ENCODE data around the gene FNDC7.
"Not testable (repeated sequence)": the region's sequence is repeated elsewhere in the genome, so short reads cannot be mapped to it uniquely, and the experiment has no call there.

Gene FNDC7

GRCh38 chr1:108742253-108742652 is 29.5 kb downstream of the FNDC7 start:
- in situ Hi-C loops (cut with HindIII; ENCODE audit: low sequenced_read_pairs): no loop called here

- in situ Hi-C loops (cut with HindIII; ENCODE audit: low sequenced_read_pairs): no loop called here
Observed at GRCh38 chr1:108745980-108746381, 33.3 kb downstream of the FNDC7 start.

GRCh38 chr1:108746382-108747170 is 33.9 kb downstream of the FNDC7 start, which contains the start of gene STXBP3:
Gene STXBP3 (plus strand): TSS chr1:108746674. CDS start chr1:108746738, 64 bp downstream.
- in situ Hi-C loops (cut with HindIII; ENCODE audit: low sequenced_read_pairs): no loop called here

- in situ Hi-C loops (cut with HindIII; ENCODE audit: low sequenced_read_pairs): no loop called here
Observed at GRCh38 chr1:108747171-108747850, 34.6 kb downstream of the FNDC7 start.

DNA sequence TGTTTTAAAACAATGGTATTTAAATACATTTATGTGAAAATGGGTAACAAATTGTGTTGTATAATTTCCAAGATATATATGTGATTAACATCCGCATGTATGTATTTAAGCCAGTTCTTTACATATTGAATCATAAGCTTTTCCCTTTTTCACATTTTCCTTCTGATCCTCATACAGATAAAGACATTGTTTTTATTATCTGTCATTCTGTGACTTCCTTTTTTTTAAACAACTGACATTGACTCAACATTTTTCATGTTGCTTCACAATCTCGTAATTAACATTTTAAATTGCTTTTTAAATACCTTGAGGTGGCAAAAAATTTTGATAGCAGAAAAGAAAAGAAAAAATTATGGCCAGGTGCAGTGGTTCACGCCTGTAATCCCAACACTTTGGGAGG is 35.2 kb downstream of the FNDC7 start:
- in situ Hi-C loops (cut with HindIII; ENCODE audit: low sequenced_read_pairs): no loop called here

- in situ Hi-C loops (cut with HindIII; ENCODE audit: low sequenced_read_pairs): no loop called here
Observed at GRCh38 chr1:108749081-108749480, 36.4 kb downstream of the FNDC7 start.

DNA sequence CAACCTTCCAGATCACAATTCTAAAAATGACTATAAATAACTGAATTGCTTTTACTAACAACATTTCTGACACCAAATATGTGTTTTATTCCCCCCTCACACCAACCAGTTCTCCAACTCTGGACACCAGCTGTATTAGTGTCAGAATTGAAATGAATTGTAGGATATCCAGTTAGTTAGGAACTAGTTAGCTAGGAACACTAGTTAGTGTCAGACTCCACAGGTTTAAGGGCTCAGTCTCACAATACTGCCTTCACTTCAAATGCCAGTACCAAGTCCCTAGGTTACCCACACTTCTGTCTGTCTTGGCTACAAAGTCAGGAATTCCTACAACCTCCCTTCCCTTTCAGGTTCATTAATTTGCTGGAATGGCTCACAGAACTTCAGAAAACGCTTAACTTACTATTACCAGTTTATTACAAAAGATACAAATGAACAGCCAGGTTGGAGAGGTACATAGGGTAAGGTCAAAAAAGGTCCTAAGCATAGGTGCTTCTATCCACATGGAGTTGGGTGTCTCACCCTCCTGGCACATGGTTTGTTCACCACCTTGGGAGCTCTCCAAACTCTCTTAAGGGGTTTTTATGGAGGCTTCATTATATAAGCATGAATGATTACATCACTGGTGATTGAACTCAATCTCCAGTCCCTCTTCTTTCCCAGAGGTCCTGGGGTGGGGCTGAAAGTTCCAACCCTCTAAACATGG is 37.9 kb downstream of the FNDC7 start:
- in situ Hi-C loops (cut with HindIII; ENCODE audit: low sequenced_read_pairs): no loop called here

- in situ Hi-C loops (cut with HindIII; ENCODE audit: low sequenced_read_pairs): no loop called here
Observed at GRCh38 chr1:108753363-108753762, 40.7 kb downstream of the FNDC7 start.

DNA sequence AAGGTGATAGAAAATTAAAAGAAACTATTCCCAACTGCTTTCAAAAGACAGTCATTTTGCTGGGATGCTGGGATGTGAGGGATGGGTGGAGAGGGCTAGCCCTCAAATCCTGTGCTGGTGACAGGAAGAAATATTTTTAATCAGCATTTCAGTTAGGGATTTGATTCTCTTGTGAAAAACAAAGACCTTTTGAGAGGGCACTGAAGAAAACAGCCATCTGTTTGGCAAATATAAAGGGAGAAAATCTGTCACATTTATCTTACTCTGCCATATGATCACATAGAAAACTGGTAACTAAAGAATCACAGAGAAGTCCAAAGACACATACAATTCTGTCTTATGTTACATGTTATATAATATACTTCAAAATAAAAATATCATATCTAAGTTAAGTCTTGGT is 46.1 kb downstream of the FNDC7 start:
- in situ Hi-C loops (cut with HindIII; ENCODE audit: low sequenced_read_pairs): no loop called here

DNA sequence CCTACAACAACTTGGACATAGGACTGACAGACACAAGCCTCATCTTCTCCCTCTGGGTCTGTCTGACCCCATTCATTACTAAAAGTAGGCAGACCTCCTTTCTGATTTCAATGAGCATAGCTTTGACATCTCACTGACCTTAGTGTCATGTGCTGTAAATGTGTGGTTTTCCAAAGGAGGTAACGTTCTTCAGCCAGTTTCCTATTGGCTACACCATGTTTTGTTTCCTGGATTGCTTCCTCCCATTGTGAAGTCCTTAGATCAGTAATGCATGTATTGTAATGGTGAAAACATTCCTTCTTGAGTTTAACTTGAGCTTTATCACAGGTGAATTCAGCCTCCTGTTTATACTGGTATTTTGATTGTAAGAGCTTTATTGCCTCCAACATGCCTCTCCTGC is 54.4 kb downstream of the FNDC7 start:
- in situ Hi-C loops (cut with HindIII; ENCODE audit: low sequenced_read_pairs): no loop called here

DNA sequence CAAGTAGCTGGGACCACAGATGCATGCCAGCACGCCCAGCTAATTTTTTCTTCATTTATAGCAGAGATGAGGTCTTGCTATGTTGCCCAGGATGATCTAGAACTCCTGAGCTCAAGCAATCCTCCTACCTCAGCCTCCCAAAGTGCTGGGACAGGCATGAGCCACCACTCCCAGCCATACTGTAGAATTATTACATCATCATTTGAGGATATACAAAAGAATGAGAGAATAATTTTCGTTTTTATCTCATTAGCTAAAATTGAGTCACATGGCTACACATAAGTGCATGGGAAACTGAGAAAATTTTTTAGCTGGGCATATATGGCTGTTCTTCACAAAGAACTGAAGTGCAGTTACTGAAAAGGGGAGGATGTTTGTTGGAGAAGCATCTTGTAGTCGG is 55.0 kb downstream of the FNDC7 start:
- in situ Hi-C loops (cut with HindIII; ENCODE audit: low sequenced_read_pairs): no loop called here

DNA sequence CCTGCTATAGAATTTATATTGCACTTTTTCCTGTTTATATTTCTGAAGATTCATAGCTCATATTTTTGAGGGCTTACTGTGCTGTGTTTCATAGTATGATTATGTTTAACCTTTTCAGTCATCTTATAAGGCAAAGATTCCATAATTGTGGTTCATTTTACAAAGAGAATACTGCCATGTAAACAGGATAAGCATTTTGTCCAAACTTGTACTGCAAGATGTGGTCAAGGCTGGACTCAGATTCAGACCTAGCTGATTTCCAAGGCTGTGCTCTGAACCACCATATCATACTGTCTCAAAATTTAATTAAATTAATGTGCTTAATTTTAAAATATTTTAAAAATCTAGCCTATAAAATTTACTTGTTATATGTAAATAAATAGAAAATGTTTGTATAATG is 65.1 kb downstream of the FNDC7 start:
- in situ Hi-C loops (cut with HindIII; ENCODE audit: low sequenced_read_pairs): no loop called here

- in situ Hi-C loops (cut with HindIII; ENCODE audit: low sequenced_read_pairs): no loop called here
Observed at GRCh38 chr1:108779455-108779854, 66.7 kb downstream of the FNDC7 start.

GRCh38 chr1:108780937-108781574 is 68.3 kb downstream of the FNDC7 start:
- in situ Hi-C loops (cut with HindIII; ENCODE audit: low sequenced_read_pairs): no loop called here

DNA sequence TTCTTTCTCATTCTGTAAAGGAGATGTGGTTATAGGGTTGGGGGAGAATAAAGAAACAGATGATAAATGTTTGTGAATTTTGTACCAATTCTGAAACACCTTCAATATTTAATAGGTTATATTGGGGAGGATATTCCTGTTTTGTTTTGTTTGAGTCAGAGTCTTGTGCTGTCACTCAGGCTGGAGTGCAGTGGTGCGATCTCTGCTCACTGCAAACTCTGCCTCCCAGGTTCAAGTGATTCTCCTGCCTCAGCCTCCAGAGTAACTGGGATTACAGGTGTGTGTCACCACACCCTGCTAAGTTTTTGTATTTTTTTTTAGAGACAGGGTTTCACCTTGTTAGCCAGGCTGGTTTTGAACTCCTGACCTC is 68.9 kb downstream of the FNDC7 start:
- in situ Hi-C loops (cut with HindIII; ENCODE audit: low sequenced_read_pairs): not testable (repeated sequence)

- in situ Hi-C loops (cut with HindIII; ENCODE audit: low sequenced_read_pairs): no loop called here
Observed at GRCh38 chr1:108785264-108785663, 72.6 kb downstream of the FNDC7 start.

GRCh38 chr1:108785880-108786279 is 73.2 kb downstream of the FNDC7 start:
- in situ Hi-C loops (cut with HindIII; ENCODE audit: low sequenced_read_pairs): no loop called here

DNA sequence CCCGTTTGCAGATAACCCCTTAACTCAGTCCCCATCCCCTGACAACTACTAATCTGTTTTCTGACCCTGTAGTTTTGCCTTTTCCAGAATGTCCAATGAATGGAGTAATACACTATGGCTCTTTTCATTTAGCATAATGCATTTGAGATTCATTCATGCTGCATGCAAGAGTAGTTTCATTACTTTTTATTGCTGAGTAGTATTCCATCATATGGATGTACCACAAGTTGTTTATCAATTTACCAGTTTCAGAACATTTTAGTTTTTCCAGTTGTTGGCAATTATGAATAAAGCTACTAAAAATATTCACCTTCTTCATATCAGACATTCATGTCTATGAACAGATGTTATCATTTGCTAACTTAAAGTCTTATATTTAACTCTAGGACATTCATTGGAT is 79.1 kb downstream of the FNDC7 start:
- in situ Hi-C loops (cut with HindIII; ENCODE audit: low sequenced_read_pairs): no loop called here
